ENCODE data around the gene ARHGDIG. TPM values are rescaled to one million over a fixed set of nuclear protein-coding genes. Genes with fewer than 3 reads are reported as not detected.

The ARHGDIG gene
- total and polyA plus RNA-seq, 2 experiments from 2014 or later: 0.78 to 1.0 TPM

GRCh38 chr16:254461-254860 lies 25.9 kb upstream of the ARHGDIG start:
- Histone ChIP-seq H3K4me3 (no peak overlapping the region), H4K20me1 (replicated peaks; ENCODE audit: insufficient read depth) (peaks cover 4% of the 10 kb centered on the region), H3K4me1 (ENCODE audit: insufficient read depth) (no peaks in the 10 kb centered on the region), H3F3A (replicated peaks; ENCODE audit: low read depth) (no peaks in the 10 kb centered on the region), H3K27ac (ENCODE audit: low read depth) (no peak overlapping the region), H3K4me2 (no peak overlapping the region), H3K9me2 (ENCODE audit: insufficient read depth) (no peaks in the 10 kb centered on the region), H3K79me2 (replicated peaks; ENCODE audit: insufficient read depth) (no peaks in the 10 kb centered on the region), H3K27me3 (ENCODE audit: insufficient read depth) (no peaks in the 10 kb centered on the region), H2AFZ (no peak overlapping the region), H3K36me3 (ENCODE audit: insufficient read depth) (no peaks in the 10 kb centered on the region; the same call in 1 of the 2 replicates)
- H3K27me3 Mint-ChIP-seq (ENCODE audit: insufficient read depth, low read depth, poor library complexity): peaks cover 7% of the 10 kb centered on the region
- H3K36me3 Mint-ChIP-seq (ENCODE audit: low read depth): peaks cover 43% of the 10 kb centered on the region; the same call in 2 of the 3 replicates
- no peaks in the 10 kb centered on the region for H3K9me3 Mint-ChIP-seq
- no peak overlapping the region for H3K4me3 Mint-ChIP-seq
- no peak overlapping the region for H3K27ac Mint-ChIP-seq
- ATAC-seq (no peak), DNase-seq (ENCODE audit: low spot score) (no peak)
- no peak for TF ChIP-seq ZNF462 (CRISPR knock-in tag; IDR thresholded peaks at IDR 0.05)
- no peak for TF ChIP-seq EZH2phosphoT487 (IDR thresholded peaks at IDR 0.05; ENCODE audit: unreplicated experiment)
- H3K4me1 Mint-ChIP-seq: peaks cover 4% of the 10 kb centered on the region; the same call in 2 of the 3 replicates

- ATAC-seq (no peak), DNase-seq (ENCODE audit: low spot score) (no peak)
- H3K27me3 ChIP-seq (ENCODE audit: insufficient read depth): no peaks in the 10 kb centered on the region
- H3K79me2 ChIP-seq (replicated peaks; ENCODE audit: insufficient read depth): no peaks in the 10 kb centered on the region
- H3K27ac ChIP-seq (ENCODE audit: low read depth): no peak overlapping the region
- H3F3A ChIP-seq (replicated peaks; ENCODE audit: low read depth): no peaks in the 10 kb centered on the region
- H3K27me3 Mint-ChIP-seq (ENCODE audit: insufficient read depth, low read depth, poor library complexity): peaks cover 7% of the 10 kb centered on the region
- no peaks in the 10 kb centered on the region; the same call in 1 of the 2 replicates for H3K36me3 ChIP-seq (ENCODE audit: insufficient read depth)
- H3K9me3 Mint-ChIP-seq: no peaks in the 10 kb centered on the region
- no peak overlapping the region for H3K27ac Mint-ChIP-seq
- H4K20me1 ChIP-seq (replicated peaks; ENCODE audit: insufficient read depth): peaks cover 4% of the 10 kb centered on the region
- peaks cover 3% of the 10 kb centered on the region; the same call in 2 of the 3 replicates for H3K4me1 Mint-ChIP-seq
- H2AFZ ChIP-seq: no peak overlapping the region
- H3K9me2 ChIP-seq (ENCODE audit: insufficient read depth): no peaks in the 10 kb centered on the region
- no peak overlapping the region for H3K4me2 ChIP-seq
- H3K4me3 Mint-ChIP-seq: no peak overlapping the region
- no peaks in the 10 kb centered on the region for H3K4me1 ChIP-seq (ENCODE audit: insufficient read depth)
- H3K36me3 Mint-ChIP-seq (ENCODE audit: low read depth): peaks cover 44% of the 10 kb centered on the region
- no peak overlapping the region for H3K4me3 ChIP-seq
- TF ChIP-seq ZNF114 (CRISPR knock-in tag; IDR thresholded peaks at IDR 0.05): no peak
- no peak for TF ChIP-seq REST (IDR thresholded peaks at IDR 0.05; ENCODE audit: unreplicated experiment)
- no peak for TF ChIP-seq JUNB (IDR thresholded peaks at IDR 0.05; ENCODE audit: unreplicated experiment)
- no peak for TF ChIP-seq EZH2phosphoT487 (IDR thresholded peaks at IDR 0.05; ENCODE audit: unreplicated experiment)
- no peak for TF ChIP-seq STAT1 (IDR thresholded peaks at IDR 0.05; ENCODE audit: unreplicated experiment)
Observed at GRCh38 chr16:255183-255582, 25.2 kb upstream of the ARHGDIG start.

All from GM23338 (cell line).